OCI-LY7 (cell line): ENCODE data around the gene CLDN16. TPM values are rescaled to one million over a fixed set of nuclear protein-coding genes. Genes with fewer than 3 reads are reported as not detected.

Experiments used
- BruUV-seq: library from RNA; stranded (reverse); fragments of 400-500 nt; replicated peaks from 2 replicates; lab custom pipeline; 2021; lab: Mats Ljungman, UMichigan
- CTCF ChIA-PET: fragments of 300-600 bp; sonication (Branson Sonifier 250); formaldehyde crosslinking; loops from one replicate; lab custom pipeline; 2022; ENCODE audit warnings: antibody characterized with exemption; ENCODE audit not compliant: unreplicated experiment; lab: Charles Lee
- POLR2A ChIA-PET: fragments of 300-600 bp; sonication (Branson Sonifier 250); formaldehyde crosslinking; loops from one replicate; lab custom pipeline; 2022; ENCODE audit warnings: antibody characterized with exemption; lab: Charles Lee
- DNase-seq: peaks from one replicate; pipeline ENCODE4 v3.0.0-alpha.2; 2015; ENCODE audit warnings: low spot score
- H2AFZ ChIP-seq: fragments of 200-600 bp; sonication (generic), shearing (Covaris generic); 2 replicates; pipeline ENCODE4 v1.6.1; 2014; ENCODE audit warnings: mild to moderate bottlenecking, antibody characterized with exemption, low read length, moderate library complexity
- H3K27ac ChIP-seq: fragments of 200-600 bp; sonication (generic); 2 replicates; pipeline ENCODE4 v1.5.1; 2014; ENCODE audit warnings: mixed run types, low read depth, mild to moderate bottlenecking, moderate library complexity, low read length, inconsistent platforms; ENCODE audit not compliant: poor library complexity, severe bottlenecking
- H3K36me3 ChIP-seq: fragments of 200-600 bp; sonication (generic); 2 replicates; pipeline ENCODE4 v1.6.1; 2014; ENCODE audit warnings: mild to moderate bottlenecking, antibody characterized with exemption, low read length, moderate library complexity, mixed read lengths; ENCODE audit not compliant: insufficient read depth
- H3K4me1 ChIP-seq: fragments of 200-600 bp; sonication (generic); 2 replicates; pipeline ENCODE4 v1.5.1; 2014; ENCODE audit warnings: mild to moderate bottlenecking, low read length; ENCODE audit not compliant: insufficient read depth, poor library complexity, severe bottlenecking
- H3K4me2 ChIP-seq: fragments of 200-600 bp; sonication (generic); 2 replicates; pipeline ENCODE4 v1.6.1; 2014; ENCODE audit warnings: mild to moderate bottlenecking, low read length
- H3K4me3 ChIP-seq: fragments of 200-600 bp; sonication (generic); 2 replicates; pipeline ENCODE4 v1.5.1; 2014; ENCODE audit warnings: mild to moderate bottlenecking, low read depth, low read length; ENCODE audit not compliant: poor library complexity, severe bottlenecking
- H3K79me2 ChIP-seq: fragments of 200-600 bp; sonication (generic); 2 replicates; pipeline ENCODE4 v1.6.1; 2016; ENCODE audit warnings: low read depth, mild to moderate bottlenecking, low read length, moderate library complexity, mixed read lengths; ENCODE audit not compliant: insufficient read depth
- H3K9me2 ChIP-seq: fragments of 200-600 bp; sonication (generic); 2 replicates; pipeline ENCODE4 v1.6.1; 2016; ENCODE audit warnings: mild to moderate bottlenecking, low read length, mixed read lengths; ENCODE audit not compliant: insufficient read depth
- H3K9me3 ChIP-seq: fragments of 200-600 bp; sonication (generic); 2 replicates; pipeline ENCODE4 v1.6.1; 2014; ENCODE audit warnings: mild to moderate bottlenecking, mixed run types, low read length, mixed read lengths
- H4K20me1 ChIP-seq: fragments of 200-600 bp; sonication (generic); 2 replicates; pipeline ENCODE4 v1.6.1; 2014; ENCODE audit warnings: mild to moderate bottlenecking, antibody characterized with exemption, low read length, moderate library complexity, mixed read lengths; ENCODE audit not compliant: insufficient read depth
- CTCF ChIP-seq: fragments of 200-600 bp; sonication (generic); conservative IDR thresholded peaks from 2 replicates; pipeline ENCODE4 v1.5.1; 2014; ENCODE audit warnings: mild to moderate bottlenecking, antibody characterized with exemption, low read length, moderate library complexity, mixed read lengths
- EZH2phosphoT487 ChIP-seq: fragments of 200-600 bp; sonication (generic); IDR thresholded peaks from 2 replicates; pipeline ENCODE4 v1.6.1; 2018; ENCODE audit warnings: low read depth, borderline replicate concordance, mild to moderate bottlenecking, mixed run types, antibody characterized with exemption, low read length, moderate library complexity, mixed read lengths
- intact Hi-C: fragments of 100-400 bp; cut with micrococcal nuclease; formaldehyde crosslinking; loops from one replicate; pipeline ENCODE4 v1.10.0; 2022; ENCODE audit not compliant: unreplicated experiment
- total RNA-seq, 2 experiments: library from RNA; depleted of rRNA in 1 of 2; stranded (reverse); fragments of >200 nt in 1 of 2; shearing (Covaris generic) in 1 of 2; gene quantifications; 2 replicates each; pipeline ENCODE4 v1.2.3, GENCODE V29; 2014 to 2022

The CLDN16 gene
- total RNA-seq, 2 experiments from 2014 or later = not detected

- H3K9me3 ChIP-seq = no peaks in the 10 kb centered on the region
- peak overlapping the region; percentile 42; the same call in 1 of the 2 replicates for H2AFZ ChIP-seq
- TF ChIP-seq CTCF (peak; percentile 83), EZH2phosphoT487 (no peak)
- ChIA-PET CTCF (no interaction called here), POLR2A (interaction anchor here (1.2 kb wide), 1 partner anchor 38 kb away, joined by 3 read pairs; no protein-coding TSS in a partner anchor)
- no peak overlapping the region for H3K27ac ChIP-seq
- no peaks in the 10 kb centered on the region for H3K4me1 ChIP-seq
- H3K4me2 ChIP-seq = peak overlapping the region; percentile 40; the same call in 1 of the 2 replicates
- H3K9me2 ChIP-seq = no peaks in the 10 kb centered on the region
- peak; percentile 55 for DNase-seq
- H3K36me3 ChIP-seq = no peaks in the 10 kb centered on the region
- H3K4me3 ChIP-seq = no peak overlapping the region
- no peaks in the 10 kb centered on the region for H4K20me1 ChIP-seq
- BruUV-seq = no TSS peak
- no peaks in the 10 kb centered on the region for H3K79me2 ChIP-seq
- intact Hi-C loops = loop anchor here (2.0 kb wide), 1 partner anchor 458 kb away; no protein-coding TSS in a partner anchor
Measured at GRCh38 chr3:190424478-190425439, 36.8 kb downstream of the CLDN16 start.

- Histone ChIP-seq H3K4me2 (no peak overlapping the region), H2AFZ (no peak overlapping the region), H3K36me3 (no peaks in the 10 kb centered on the region), H3K79me2 (no peaks in the 10 kb centered on the region), H3K9me2 (no peaks in the 10 kb centered on the region), H3K27ac (no peak overlapping the region), H4K20me1 (no peaks in the 10 kb centered on the region), H3K4me1 (no peaks in the 10 kb centered on the region), H3K4me3 (no peak overlapping the region), H3K9me3 (no peaks in the 10 kb centered on the region)
- no TSS peak for BruUV-seq
- no peak for DNase-seq
- intact Hi-C loops = loop anchor here (2.0 kb wide), 1 partner anchor 459 kb away; no protein-coding TSS in a partner anchor
- no peak for TF ChIP-seq EZH2phosphoT487
- no peak for TF ChIP-seq CTCF
- POLR2A ChIA-PET = interaction anchor here (0.6 to 1.2 kb wide), 6 partner anchors 12 to 534 kb away, joined by 3 to 7 read pairs (median 3); no protein-coding TSS in a partner anchor
- CTCF ChIA-PET = no interaction called here
Measured at GRCh38 chr3:190425833-190426232, 37.9 kb downstream of the CLDN16 start.
